Measurements from ENCODE around the gene GLRA2. TPM values are rescaled to one million over a fixed set of nuclear protein-coding genes. Genes with fewer than 3 reads are reported as not detected.

Gene GLRA2
- total RNA-seq, result not detected in 2 replicates

DNA sequence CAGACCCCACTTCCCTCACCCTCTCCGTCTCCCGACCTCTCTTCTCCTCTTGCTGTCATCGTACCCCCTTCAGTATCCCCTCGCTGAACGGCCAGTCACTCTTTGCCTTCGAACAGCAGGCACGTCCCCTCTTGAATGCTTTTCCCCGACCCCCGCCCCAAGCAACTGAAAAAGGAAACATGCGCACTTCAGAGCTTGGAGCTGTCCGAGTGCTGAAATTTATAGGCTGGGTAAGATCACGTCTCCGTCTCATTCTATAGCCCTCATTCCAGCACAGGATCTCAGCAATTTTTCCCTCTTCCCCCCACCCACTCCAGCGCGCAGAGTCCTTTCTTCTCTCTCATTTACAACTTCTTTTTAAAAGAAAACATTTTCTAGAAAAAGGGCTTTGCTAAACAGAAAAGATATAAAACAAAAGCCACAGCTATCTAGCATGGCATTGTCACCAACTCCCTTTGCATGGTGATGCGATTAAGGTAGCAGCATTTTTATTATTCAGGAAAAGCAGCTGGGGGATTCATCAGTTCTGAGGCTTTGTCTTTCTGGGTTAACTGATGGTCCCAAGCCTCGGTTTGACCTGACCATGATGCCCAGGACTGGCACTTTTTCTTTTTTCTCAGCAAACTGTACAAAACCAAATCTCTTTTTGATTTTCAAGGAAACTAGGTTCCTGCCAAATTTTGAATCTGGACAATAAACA, at the start of gene GLRA2:
TSS of gene GLRA2 (plus strand) at position 247 of the 700 bp plus-strand sequence. CDS start 522 bp downstream, outside the sequence.

